Activated CD8-positive, alpha-beta T cell treated with anti-CD3 and anti-CD28 coated beads for 36 hours (primary cell): Measurements from ENCODE around the gene AXIN1. TPM values are rescaled to one million over a fixed set of nuclear protein-coding genes. Genes with fewer than 3 reads are reported as not detected.

Experiments used
- ATAC-seq: fragments of 200-7000 bp; cut with Tn5 transposase; one replicate; pipeline ENCODE4 v1.10.0; 2021; ENCODE audit warnings: mild to moderate bottlenecking, moderate library complexity
- CTCF ChIA-PET: fragments of 350-600 bp; sonication (Branson Sonifier 250); formaldehyde crosslinking; loops from one replicate; lab custom pipeline; 2021; ENCODE audit warnings: antibody characterized with exemption; lab: Charles Lee
- POLR2A ChIA-PET: fragments of 350-600 bp; sonication (Branson Sonifier 250); formaldehyde crosslinking; loops from one replicate; lab custom pipeline; 2021; ENCODE audit warnings: antibody characterized with exemption; lab: Charles Lee
- DNase-seq: peaks from one replicate; pipeline ENCODE4 v3.0.0-alpha.2; 2020
- H3K27ac Mint-ChIP-seq: one replicate; pipeline ENCODE4 v1.8.0; 2021; ENCODE audit warnings: mild to moderate bottlenecking, mixed read lengths
- H3K27me3 Mint-ChIP-seq: one replicate; pipeline ENCODE4 v1.8.0; 2021; ENCODE audit warnings: mixed read lengths
- H3K36me3 Mint-ChIP-seq: one replicate; pipeline ENCODE4 v1.8.0; 2021; ENCODE audit warnings: low read depth, mixed read lengths
- H3K4me1 Mint-ChIP-seq: one replicate; pipeline ENCODE4 v1.8.0; 2021; ENCODE audit warnings: low read depth, mixed read lengths
- H3K4me3 Mint-ChIP-seq: one replicate; pipeline ENCODE4 v1.8.0; 2021; ENCODE audit warnings: mild to moderate bottlenecking, moderate library complexity, mixed read lengths
- H3K9me3 Mint-ChIP-seq: one replicate; pipeline ENCODE4 v1.8.0; 2021; ENCODE audit warnings: mixed read lengths
- intact Hi-C: fragments of 100-400 bp; cut with micrococcal nuclease; formaldehyde crosslinking; loops from one replicate; pipeline ENCODE4 v1.10.0; 2022
- total RNA-seq, 2 experiments: library from RNA; stranded (reverse); gene quantifications; one replicate each; pipeline ENCODE4 v1.2.3, GENCODE V29; 2021
- TF ChIP-seq, protein P1 (sequence below): fragments of 200-600 bp; IDR thresholded peaks from one replicate; pipeline ENCODE4 v1.8.0; 2022; ENCODE audit warnings: antibody characterized with exemption, mild to moderate bottlenecking

AXIN1 gene
- total RNA-seq, 2 experiments from 2014 or later, result 24.1 to 24.9 TPM

DNA sequence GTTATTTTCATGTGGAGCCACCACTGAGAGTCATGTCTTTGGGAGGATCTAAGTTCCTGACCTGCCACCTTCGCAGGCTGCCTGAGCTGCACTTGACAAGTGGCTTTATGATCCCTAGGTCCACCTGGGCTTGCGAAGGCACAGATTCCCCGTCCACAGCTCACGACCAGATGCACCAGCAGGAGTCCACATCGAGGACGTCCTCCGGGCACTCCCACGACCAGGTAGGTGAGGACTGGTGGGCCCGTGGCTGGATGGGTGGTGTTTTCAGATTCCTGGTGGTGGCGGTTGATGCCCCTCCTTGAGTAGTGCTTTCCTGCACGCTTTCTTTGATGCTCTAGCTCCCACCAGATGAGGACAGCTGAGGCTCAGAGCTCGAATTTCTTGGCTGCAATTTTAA lies 103.1 kb downstream of the AXIN1 start:
- CTCF ChIA-PET, result interaction anchor here (1.1 to 1.3 kb wide), 2 partner anchors 9 to 142 kb away, joined by 4 to 5 read pairs; no protein-coding TSS in a partner anchor
- no peaks in the 10 kb centered on the region for H3K9me3 Mint-ChIP-seq
- H3K4me1 Mint-ChIP-seq, result peaks cover 23% of the 10 kb centered on the region
- no peak for ATAC-seq
- H3K27ac Mint-ChIP-seq, result no peak overlapping the region
- no peak overlapping the region for H3K4me3 Mint-ChIP-seq
- intact Hi-C loops, result no loop called here
- DNase-seq, result no peak
- POLR2A ChIA-PET, result interaction anchor here (0.6 to 1.2 kb wide), 3 partner anchors 11 to 36 kb away, joined by 3 to 5 read pairs (median 3); no protein-coding TSS in a partner anchor
- TF ChIP-seq, protein P1, sequence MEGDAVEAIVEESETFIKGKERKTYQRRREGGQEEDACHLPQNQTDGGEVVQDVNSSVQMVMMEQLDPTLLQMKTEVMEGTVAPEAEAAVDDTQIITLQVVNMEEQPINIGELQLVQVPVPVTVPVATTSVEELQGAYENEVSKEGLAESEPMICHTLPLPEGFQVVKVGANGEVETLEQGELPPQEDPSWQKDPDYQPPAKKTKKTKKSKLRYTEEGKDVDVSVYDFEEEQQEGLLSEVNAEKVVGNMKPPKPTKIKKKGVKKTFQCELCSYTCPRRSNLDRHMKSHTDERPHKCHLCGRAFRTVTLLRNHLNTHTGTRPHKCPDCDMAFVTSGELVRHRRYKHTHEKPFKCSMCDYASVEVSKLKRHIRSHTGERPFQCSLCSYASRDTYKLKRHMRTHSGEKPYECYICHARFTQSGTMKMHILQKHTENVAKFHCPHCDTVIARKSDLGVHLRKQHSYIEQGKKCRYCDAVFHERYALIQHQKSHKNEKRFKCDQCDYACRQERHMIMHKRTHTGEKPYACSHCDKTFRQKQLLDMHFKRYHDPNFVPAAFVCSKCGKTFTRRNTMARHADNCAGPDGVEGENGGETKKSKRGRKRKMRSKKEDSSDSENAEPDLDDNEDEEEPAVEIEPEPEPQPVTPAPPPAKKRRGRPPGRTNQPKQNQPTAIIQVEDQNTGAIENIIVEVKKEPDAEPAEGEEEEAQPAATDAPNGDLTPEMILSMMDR, result no peak
- no peaks in the 10 kb centered on the region for H3K27me3 Mint-ChIP-seq
- peaks cover 3% of the 10 kb centered on the region for H3K36me3 Mint-ChIP-seq

GRCh38 chr16:247027-247426 lies 105.5 kb downstream of the AXIN1 start:
- no peak for ATAC-seq
- Mint-ChIP-seq H3K4me1 (peaks cover 6% of the 10 kb centered on the region), H3K4me3 (no peak overlapping the region), H3K27ac (no peak overlapping the region), H3K27me3 (no peaks in the 10 kb centered on the region), H3K9me3 (no peaks in the 10 kb centered on the region), H3K36me3 (no peaks in the 10 kb centered on the region)
- no peak for DNase-seq
- TF ChIP-seq, protein P1, result no peak
- POLR2A ChIA-PET, result interaction anchor here (0.6 kb wide), 1 partner anchor 158 kb away, joined by 3 read pairs; no protein-coding TSS in a partner anchor
- CTCF ChIA-PET, result no interaction called here
- intact Hi-C loops, result no loop called here

DNA sequence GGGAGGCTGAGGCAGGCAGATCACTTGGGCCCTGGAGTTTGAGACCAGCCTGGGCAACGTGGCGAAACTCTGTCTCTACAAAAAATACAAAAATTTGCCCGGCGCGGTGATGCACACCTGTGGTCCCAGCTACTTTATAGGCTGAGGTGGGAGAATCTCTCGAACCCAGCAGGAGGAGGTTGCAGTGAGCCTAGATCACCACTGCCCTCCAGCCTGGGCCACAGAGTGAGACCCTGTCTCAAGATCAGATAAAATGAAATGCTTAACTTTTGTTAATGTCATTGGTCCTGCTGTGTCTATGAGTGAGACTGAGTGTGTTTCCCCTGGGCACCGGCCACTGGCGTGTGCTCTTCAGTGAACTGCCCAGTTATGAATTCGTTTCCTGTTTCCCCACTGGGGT lies 107.4 kb downstream of the AXIN1 start:
- Mint-ChIP-seq H3K9me3 (no peaks in the 10 kb centered on the region), H3K4me3 (no peak overlapping the region), H3K36me3 (no peaks in the 10 kb centered on the region), H3K27ac (no peak overlapping the region), H3K4me1 (peaks cover 13% of the 10 kb centered on the region), H3K27me3 (no peaks in the 10 kb centered on the region)
- TF ChIP-seq, protein P1, result no peak
- intact Hi-C loops, result no loop called here
- DNase-seq (no peak), ATAC-seq (no peak)
- ChIA-PET POLR2A (interaction anchor here (0.9 kb wide), 1 partner anchor 11 kb away, joined by 3 read pairs; no protein-coding TSS in a partner anchor), CTCF (interaction anchor here (1.3 kb wide), 1 partner anchor 10 kb away, joined by 3 read pairs; no protein-coding TSS in a partner anchor)

DNA sequence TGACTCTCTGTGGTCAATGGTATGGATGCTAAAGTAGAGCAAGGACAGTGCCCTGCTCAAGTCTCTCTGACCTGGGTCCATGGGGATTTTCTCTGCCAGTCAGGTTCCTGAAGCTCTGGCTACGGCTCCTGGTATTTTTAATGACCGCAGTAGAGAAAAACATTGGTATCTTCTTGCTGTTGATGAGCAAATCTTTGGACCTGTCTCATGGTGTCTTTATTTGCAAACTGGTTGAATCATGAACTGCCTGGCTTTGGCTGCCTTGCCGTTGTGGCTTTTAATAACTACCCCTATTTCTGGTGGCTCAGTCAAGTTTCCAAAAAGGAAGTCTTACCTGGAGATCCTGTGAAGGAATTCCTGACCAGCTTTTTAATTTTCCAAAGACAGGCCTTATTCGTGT lies 109.2 kb downstream of the AXIN1 start:
- TF ChIP-seq, protein P1, result no peak
- ChIA-PET CTCF (no interaction called here), POLR2A (interaction anchor here (0.7 kb wide), 1 partner anchor 8 kb away, joined by 3 read pairs; the partner anchor contains the start of gene FAM234A)
- H3K4me3 Mint-ChIP-seq, result no peak overlapping the region
- H3K4me1 Mint-ChIP-seq, result peaks cover 19% of the 10 kb centered on the region
- DNase-seq (no peak), ATAC-seq (no peak)
- H3K9me3 Mint-ChIP-seq, result no peaks in the 10 kb centered on the region
- H3K36me3 Mint-ChIP-seq, result no peaks in the 10 kb centered on the region
- no peaks in the 10 kb centered on the region for H3K27me3 Mint-ChIP-seq
- H3K27ac Mint-ChIP-seq, result no peak overlapping the region
- intact Hi-C loops, result no loop called here

GRCh38 chr16:242281-242680 lies 110.2 kb downstream of the AXIN1 start:
- peaks cover 2% of the 10 kb centered on the region for H3K36me3 Mint-ChIP-seq
- H3K27me3 Mint-ChIP-seq, result no peaks in the 10 kb centered on the region
- H3K9me3 Mint-ChIP-seq, result no peaks in the 10 kb centered on the region
- ChIA-PET CTCF (interaction anchor here (1.0 kb wide), 1 partner anchor 11 kb away, joined by 3 read pairs; no protein-coding TSS in a partner anchor), POLR2A (no interaction called here)
- TF ChIP-seq, protein P1, result no peak
- intact Hi-C loops, result no loop called here
- peaks cover 22% of the 10 kb centered on the region for H3K4me1 Mint-ChIP-seq
- H3K4me3 Mint-ChIP-seq, result no peak overlapping the region
- ATAC-seq (no peak), DNase-seq (no peak)
- no peak overlapping the region for H3K27ac Mint-ChIP-seq
